Activated naive CD4-positive, alpha-beta T cell treated with anti-CD3 and anti-CD28 coated beads, Interleukin-2, amount 10 ng/mL, durations not matched to agents 7 days and 5 days (primary cell): ENCODE results near the gene WFIKKN2.

Source experiments
- CTCF ChIA-PET: fragments of 350-600 bp; sonication (Branson Sonifier 250); formaldehyde crosslinking; loops from one replicate; lab custom pipeline; 2021; ENCODE audit warnings: antibody characterized with exemption; lab: Charles Lee
- DNase-seq: peaks from one replicate; pipeline ENCODE4 v3.0.0-alpha.2; 2020
- H3K27ac Mint-ChIP-seq: one replicate; pipeline ENCODE4 v1.8.0; 2021; ENCODE audit warnings: mild to moderate bottlenecking, moderate library complexity, mixed read lengths
- H3K27me3 Mint-ChIP-seq: one replicate; pipeline ENCODE4 v1.8.0; 2021; ENCODE audit warnings: mild to moderate bottlenecking, mixed read lengths
- H3K36me3 Mint-ChIP-seq: one replicate; pipeline ENCODE4 v1.8.0; 2021; ENCODE audit warnings: mixed read lengths
- H3K4me1 Mint-ChIP-seq: one replicate; pipeline ENCODE4 v1.8.0; 2021; ENCODE audit warnings: mixed read lengths
- H3K4me3 Mint-ChIP-seq: one replicate; pipeline ENCODE4 v1.8.0; 2021; ENCODE audit warnings: mild to moderate bottlenecking, moderate library complexity, mixed read lengths
- H3K9me3 Mint-ChIP-seq: one replicate; pipeline ENCODE4 v1.8.0; 2021; ENCODE audit warnings: mixed read lengths

Gene WFIKKN2

GRCh38 chr17:50832267-50832863 is 3.0 kb upstream of the WFIKKN2 start:
- Mint-ChIP-seq H3K27ac (no peak overlapping the region), H3K36me3 (no peaks in the 10 kb centered on the region), H3K4me1 (no peaks in the 10 kb centered on the region), H3K9me3 (no peaks in the 10 kb centered on the region), H3K4me3 (no peak overlapping the region), H3K27me3 (peaks cover 70% of the 10 kb centered on the region)
- DNase-seq = peak; percentile 8
- CTCF ChIA-PET = interaction anchor here (0.9 kb wide), 1 partner anchor 121 kb away, joined by 3 read pairs; no protein-coding TSS in a partner anchor

- Mint-ChIP-seq H3K4me1 (no peaks in the 10 kb centered on the region), H3K9me3 (no peaks in the 10 kb centered on the region), H3K4me3 (no peak overlapping the region), H3K27ac (no peak overlapping the region), H3K27me3 (peaks cover 72% of the 10 kb centered on the region), H3K36me3 (no peaks in the 10 kb centered on the region)
- peak; percentile 14 for DNase-seq
- CTCF ChIA-PET = interaction anchor here (0.9 to 1.3 kb wide), 2 partner anchors 50 to 120 kb away, joined by 3 read pairs; no protein-coding TSS in a partner anchor
Observed at GRCh38 chr17:50832864-50833381, 2.5 kb upstream of the WFIKKN2 start.

DNA sequence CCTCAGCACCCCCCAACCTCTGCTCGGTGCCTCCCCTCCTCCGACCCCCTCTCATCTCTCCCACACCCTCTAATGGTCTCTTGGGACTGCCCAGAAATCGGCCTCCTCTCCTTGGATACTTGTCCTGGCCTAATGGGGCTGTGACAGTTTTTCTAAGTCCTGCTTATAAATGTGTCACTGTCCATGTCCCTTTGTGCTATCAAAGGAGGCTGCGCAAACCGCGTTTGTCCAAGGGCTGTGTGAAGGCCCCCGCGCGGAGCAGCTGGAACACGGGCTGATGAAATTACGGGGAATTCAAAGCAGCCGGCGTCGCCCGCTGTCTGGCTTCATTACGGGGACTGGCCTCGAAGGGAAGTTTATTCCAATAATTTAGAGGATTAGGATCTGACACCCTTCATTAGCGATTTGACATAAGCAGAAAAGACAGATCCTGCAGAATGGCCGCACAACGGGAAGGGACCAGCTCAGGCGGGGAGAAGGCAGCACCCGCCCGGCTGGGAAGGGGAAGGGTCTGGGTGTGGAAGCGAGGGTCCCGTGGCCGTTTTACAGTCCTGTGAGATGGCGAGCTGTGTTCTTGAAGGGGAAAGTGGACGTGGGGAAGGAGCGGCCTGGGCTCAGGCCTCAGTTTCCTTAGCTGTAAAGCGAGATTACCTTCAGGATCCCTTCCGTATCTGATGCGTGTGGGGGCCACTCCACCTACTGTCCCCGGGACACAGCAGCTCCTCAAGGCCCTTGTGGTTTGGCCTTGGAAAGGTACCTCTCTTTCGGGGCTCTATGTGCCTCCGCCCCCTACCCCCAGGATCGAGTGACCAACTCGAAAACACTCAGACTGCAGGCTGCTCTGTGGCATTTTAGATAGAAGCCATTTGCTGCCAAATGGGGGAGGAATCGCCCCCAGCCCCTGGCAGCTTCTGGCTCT is 1.6 kb upstream of the WFIKKN2 start:
- DNase-seq = peak; percentile 2
- CTCF ChIA-PET = interaction anchor here (0.9 to 1.6 kb wide), 3 partner anchors 18 to 120 kb away, joined by 3 to 6 read pairs (median 3); no protein-coding TSS in a partner anchor
- Mint-ChIP-seq H3K36me3 (no peaks in the 10 kb centered on the region), H3K9me3 (no peaks in the 10 kb centered on the region), H3K27ac (no peak overlapping the region), H3K4me1 (no peaks in the 10 kb centered on the region), H3K4me3 (no peak overlapping the region), H3K27me3 (peaks cover 70% of the 10 kb centered on the region)

GRCh38 chr17:50834429-50835300 is 721 bp upstream of the WFIKKN2 start:
- peak; percentile 20 for DNase-seq
- Mint-ChIP-seq H3K4me3 (no peak overlapping the region), H3K9me3 (no peaks in the 10 kb centered on the region), H3K4me1 (no peaks in the 10 kb centered on the region), H3K36me3 (no peaks in the 10 kb centered on the region), H3K27me3 (peaks cover 64% of the 10 kb centered on the region), H3K27ac (no peak overlapping the region)
- CTCF ChIA-PET = interaction anchor here (0.9 to 1.6 kb wide), 4 partner anchors 17 to 122 kb away, joined by 3 to 6 read pairs (median 4); no protein-coding TSS in a partner anchor

GRCh38 chr17:50836826-50837225 is 1.4 kb downstream of the WFIKKN2 start:
- Mint-ChIP-seq H3K9me3 (no peaks in the 10 kb centered on the region), H3K36me3 (no peaks in the 10 kb centered on the region), H3K27ac (no peak overlapping the region), H3K4me1 (no peaks in the 10 kb centered on the region), H3K27me3 (peaks cover 54% of the 10 kb centered on the region), H3K4me3 (no peak overlapping the region)
- CTCF ChIA-PET = no interaction called here
- no peak for DNase-seq

- Mint-ChIP-seq H3K27ac (no peak overlapping the region), H3K27me3 (peaks cover 56% of the 10 kb centered on the region), H3K36me3 (no peaks in the 10 kb centered on the region), H3K9me3 (no peaks in the 10 kb centered on the region), H3K4me3 (no peak overlapping the region), H3K4me1 (no peaks in the 10 kb centered on the region)
- no peak for DNase-seq
- CTCF ChIA-PET = interaction anchor here (1.1 kb wide), 1 partner anchor 93 kb away, joined by 3 read pairs; no protein-coding TSS in a partner anchor
Observed at GRCh38 chr17:50837286-50837979, 2.0 kb downstream of the WFIKKN2 start.

GRCh38 chr17:50837980-50838954 is 2.9 kb downstream of the WFIKKN2 start:
- no peak overlapping the region for H3K27ac Mint-ChIP-seq
- H3K36me3 Mint-ChIP-seq = no peaks in the 10 kb centered on the region
- H3K4me3 Mint-ChIP-seq = no peak overlapping the region
- peaks cover 54% of the 10 kb centered on the region for H3K27me3 Mint-ChIP-seq
- no peaks in the 10 kb centered on the region for H3K9me3 Mint-ChIP-seq
- CTCF ChIA-PET = interaction anchor here (1.1 to 1.2 kb wide), 2 partner anchors 93 to 212 kb away, joined by 3 read pairs; no protein-coding TSS in a partner anchor
- no peaks in the 10 kb centered on the region for H3K4me1 Mint-ChIP-seq
- no peak for DNase-seq

- H3K4me1 Mint-ChIP-seq = no peaks in the 10 kb centered on the region
- no peaks in the 10 kb centered on the region for H3K36me3 Mint-ChIP-seq
- CTCF ChIA-PET = interaction anchor here (2.0 to 6.4 kb wide), 2 partner anchors 18 to 56 kb away, joined by 4 to 54 read pairs; no protein-coding TSS in a partner anchor
- no peak for DNase-seq
- no peak overlapping the region for H3K27ac Mint-ChIP-seq
- H3K9me3 Mint-ChIP-seq = no peaks in the 10 kb centered on the region
- no peak overlapping the region for H3K4me3 Mint-ChIP-seq
- peaks cover 42% of the 10 kb centered on the region for H3K27me3 Mint-ChIP-seq
Observed at GRCh38 chr17:50839591-50840310, 4.4 kb downstream of the WFIKKN2 start.

GRCh38 chr17:50840311-50840851 is 5.0 kb downstream of the WFIKKN2 start:
- CTCF ChIA-PET = interaction anchor here (1.3 to 6.4 kb wide), 6 partner anchors 18 to 289 kb away, joined by 3 to 54 read pairs (median 4); no protein-coding TSS in a partner anchor
- DNase-seq = no peak
- H3K9me3 Mint-ChIP-seq = no peaks in the 10 kb centered on the region

GRCh38 chr17:50841277-50841948 is 6.0 kb downstream of the WFIKKN2 start:
- H3K36me3 Mint-ChIP-seq = no peaks in the 10 kb centered on the region
- H3K27me3 Mint-ChIP-seq = peaks cover 26% of the 10 kb centered on the region
- H3K4me3 Mint-ChIP-seq = no peak overlapping the region
- H3K4me1 Mint-ChIP-seq = no peaks in the 10 kb centered on the region
- DNase-seq = no peak
- CTCF ChIA-PET = interaction anchor here (0.7 to 6.4 kb wide), 21 partner anchors 11 to 290 kb away, joined by 3 to 54 read pairs (median 4); no protein-coding TSS in a partner anchor
- H3K27ac Mint-ChIP-seq = no peak overlapping the region
- H3K9me3 Mint-ChIP-seq = no peaks in the 10 kb centered on the region

More at GRCh38 chr17:50840311-50840851, 5.0 kb downstream of the WFIKKN2 start:
- Mint-ChIP-seq H3K27ac (no peak overlapping the region), H3K4me3 (no peak overlapping the region), H3K36me3 (no peaks in the 10 kb centered on the region), H3K27me3 (peaks cover 35% of the 10 kb centered on the region), H3K4me1 (no peaks in the 10 kb centered on the region)

GRCh38 chr17:50841949-50842354 is 6.6 kb downstream of the WFIKKN2 start:
- Mint-ChIP-seq H3K27me3 (peaks cover 24% of the 10 kb centered on the region), H3K4me1 (no peaks in the 10 kb centered on the region), H3K9me3 (no peaks in the 10 kb centered on the region), H3K4me3 (no peak overlapping the region), H3K36me3 (no peaks in the 10 kb centered on the region), H3K27ac (no peak overlapping the region)
- CTCF ChIA-PET = interaction anchor here (0.7 to 6.4 kb wide), 24 partner anchors 10 to 295 kb away, joined by 3 to 54 read pairs (median 4); partner anchors contain the start of gene SPATA20
- DNase-seq = peak; percentile 74
